HG02678 (cell line): ENCODE data around the gene DPM2.

Source experiments
- ATAC-seq: cut with Tn5 transposase; IDR thresholded peaks from one replicate; pipeline ENCODE4 v1.9.1; 2021; ENCODE audit warnings: mild to moderate bottlenecking, moderate library complexity; ENCODE audit not compliant: unreplicated experiment

The DPM2 gene

GRCh38 chr9:127973169-127974000, 35.7 kb upstream of the DPM2 start:
- no peak for ATAC-seq

DNA sequence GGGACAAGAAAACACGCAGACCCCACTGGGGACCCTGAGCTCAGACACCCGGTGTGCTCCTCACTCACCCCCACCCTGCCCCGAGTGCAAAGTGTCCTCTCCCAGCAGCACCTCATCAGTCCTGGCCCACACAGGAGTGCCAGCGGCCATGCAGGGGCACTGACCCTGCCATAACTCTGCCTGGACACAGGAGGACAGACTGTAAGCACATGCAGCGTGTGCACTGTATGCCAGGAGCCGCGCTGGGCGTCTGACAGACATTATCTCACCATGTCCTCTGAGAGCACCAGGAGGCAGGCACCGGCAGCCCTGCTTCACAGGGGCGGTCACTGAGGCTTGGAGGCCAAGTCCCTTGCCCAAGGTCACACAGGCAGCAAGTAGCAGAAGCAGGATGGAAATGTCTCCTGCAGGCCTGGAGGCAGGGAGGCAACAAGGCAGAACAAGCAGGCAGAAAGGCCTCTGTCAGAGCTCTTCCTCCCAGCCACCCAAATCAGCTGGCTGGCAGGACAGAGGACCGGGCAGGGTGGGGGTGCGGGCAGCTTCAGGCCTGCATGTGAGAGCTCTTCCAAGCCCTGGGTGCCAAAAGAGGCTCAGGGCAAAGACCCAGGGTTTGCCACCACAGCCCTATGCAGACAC, 34.7 kb upstream of the DPM2 start:
- no peak for ATAC-seq

DNA sequence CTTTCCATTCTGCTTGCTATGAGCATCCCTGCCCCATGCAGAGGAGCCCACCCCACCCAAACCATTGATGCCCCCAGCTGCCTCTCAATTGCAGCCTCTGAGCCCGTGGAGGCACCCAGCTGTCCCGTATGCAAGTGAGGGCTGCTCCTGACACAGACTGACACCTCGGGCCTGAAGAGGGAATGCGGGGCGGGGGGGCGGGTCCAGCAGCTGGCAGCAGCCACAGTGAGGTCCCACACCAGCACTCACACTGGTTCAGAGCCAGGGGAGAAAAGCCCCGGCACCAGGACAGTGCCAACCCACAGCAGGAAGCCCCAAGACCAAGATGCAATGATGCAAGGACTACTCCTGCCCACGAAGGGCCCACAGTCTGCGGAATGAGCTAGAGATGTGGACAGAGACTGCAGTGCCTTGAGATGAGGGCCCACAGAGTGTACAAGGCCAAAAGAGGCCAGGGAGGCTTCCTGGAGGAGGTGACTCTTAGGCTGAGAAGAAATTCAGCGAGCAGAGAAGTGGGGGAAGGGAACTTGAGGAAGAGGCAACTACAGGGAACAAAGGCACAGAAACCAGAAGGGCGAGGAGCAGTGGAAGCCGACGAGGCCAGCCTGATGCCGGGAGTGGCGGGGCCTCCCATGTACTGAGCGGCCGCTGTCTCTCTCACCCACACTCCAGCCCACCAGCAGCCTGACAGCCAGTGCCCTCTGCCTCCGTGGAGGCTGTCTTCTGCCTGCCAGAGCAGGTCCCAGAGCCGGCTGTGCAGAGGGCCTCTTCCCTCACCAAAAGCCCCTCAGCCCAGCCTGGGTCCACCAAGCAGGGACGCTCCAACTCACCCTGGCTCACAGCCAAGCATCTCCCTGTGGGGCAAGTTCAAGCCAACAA, 33.9 kb upstream of the DPM2 start:
- ATAC-seq: no peak

- ATAC-seq: peak; percentile 78
Measured at GRCh38 chr9:127970401-127971313, 33.0 kb upstream of the DPM2 start.

DNA sequence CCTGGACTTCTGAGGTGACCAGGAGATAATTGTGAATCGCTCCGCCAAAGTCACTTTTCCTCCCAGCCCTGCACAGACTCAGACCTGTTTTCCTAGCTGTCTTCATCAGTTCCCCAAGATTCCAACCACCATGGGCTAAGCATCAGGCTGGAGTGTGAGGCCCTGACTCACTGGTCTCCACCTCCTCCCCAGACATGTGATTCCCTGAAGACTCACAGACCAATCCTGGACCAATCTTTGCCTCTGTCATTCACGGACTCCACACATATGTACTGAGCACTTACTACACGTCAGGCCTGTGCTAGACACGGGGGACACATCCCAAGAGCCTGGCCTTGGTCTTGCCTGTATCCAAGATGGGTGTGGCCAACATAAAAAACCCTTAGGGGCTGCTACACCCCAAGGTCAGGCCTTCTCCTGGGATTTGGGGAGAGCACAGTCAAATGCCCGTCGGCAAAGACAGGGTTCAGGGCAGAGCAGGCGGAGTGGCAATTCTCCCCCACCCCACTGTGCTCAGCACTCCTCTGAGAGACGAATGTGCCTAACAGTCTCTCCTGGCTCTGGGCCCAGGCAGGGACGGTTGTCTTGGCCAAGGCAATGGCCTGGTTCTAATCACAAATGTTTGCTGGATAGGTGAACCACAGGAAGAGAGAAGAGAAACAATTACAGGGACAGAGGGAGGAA, 31.2 kb upstream of the DPM2 start:
- ATAC-seq: no peak

- ATAC-seq: no peak
Measured at GRCh38 chr9:127968042-127968441, 30.4 kb upstream of the DPM2 start.

DNA sequence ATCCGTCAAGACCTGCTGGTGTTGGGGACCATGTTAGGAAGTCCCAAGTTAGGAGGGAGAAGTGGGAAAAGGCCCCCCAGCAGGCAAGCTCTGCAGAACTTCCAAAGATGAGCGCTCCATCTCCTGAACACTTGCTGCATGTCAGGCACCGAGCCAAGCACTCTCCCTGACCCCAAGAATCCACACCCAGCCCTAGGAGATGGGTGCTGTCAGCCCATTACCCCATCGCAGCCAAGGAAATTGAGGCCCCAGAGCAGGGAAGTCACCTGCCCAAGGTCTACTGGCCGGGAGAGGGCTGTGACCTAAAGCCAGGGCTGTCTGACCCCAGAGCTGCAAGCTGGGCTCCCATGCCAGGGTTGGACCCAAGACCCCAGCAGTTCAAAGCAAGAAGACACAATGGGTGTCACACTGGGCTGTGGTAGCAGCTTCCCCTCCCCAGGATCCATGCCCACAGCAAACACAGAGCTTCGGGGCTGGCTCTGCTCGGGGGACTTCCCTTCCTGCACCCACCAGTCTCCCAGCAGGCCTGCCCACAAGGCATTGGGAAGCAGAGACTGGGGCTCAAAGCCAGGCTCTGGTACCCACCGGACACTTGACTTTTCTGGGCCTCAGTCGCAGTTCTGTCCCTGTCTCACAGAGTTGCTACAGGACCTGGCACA, 29.6 kb upstream of the DPM2 start:
- no peak for ATAC-seq

DNA sequence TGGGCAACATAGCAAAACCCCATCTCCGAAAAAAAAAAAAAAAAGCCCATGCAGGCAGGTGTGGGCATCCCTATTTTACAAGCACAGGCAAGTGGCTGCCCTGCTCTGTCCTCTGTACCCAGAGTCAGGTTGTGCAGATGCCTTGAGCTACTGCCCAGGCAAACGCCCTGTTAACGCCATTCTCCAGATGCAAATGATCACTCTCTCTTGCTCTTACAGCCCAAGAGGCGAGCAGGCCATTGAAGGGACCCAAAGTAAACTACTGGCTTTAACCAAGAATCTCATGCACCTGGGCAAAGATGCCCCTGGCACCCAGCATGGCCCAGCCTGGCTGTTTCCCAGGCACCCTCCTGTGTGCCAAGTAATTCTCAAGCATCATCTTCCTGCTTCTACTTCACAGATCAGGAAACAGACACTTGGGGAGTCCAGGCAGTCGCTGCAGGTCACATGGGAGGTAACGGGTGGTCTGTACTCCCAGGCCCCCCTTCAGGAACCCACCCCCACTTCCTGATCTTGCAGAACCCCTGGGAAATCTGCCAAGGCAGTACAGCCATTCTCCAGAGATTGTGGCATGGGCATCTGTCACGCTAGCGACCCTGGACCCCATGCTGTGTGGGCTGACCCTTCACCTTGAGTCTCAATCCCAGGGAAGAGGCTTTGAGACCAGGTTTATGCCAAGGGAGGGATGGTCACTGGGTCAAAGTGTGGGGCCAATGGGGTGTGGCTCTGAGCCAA, 28.9 kb upstream of the DPM2 start:
- ATAC-seq: no peak

GRCh38 chr9:127965953-127966352, 28.3 kb upstream of the DPM2 start:
- no peak for ATAC-seq

DNA sequence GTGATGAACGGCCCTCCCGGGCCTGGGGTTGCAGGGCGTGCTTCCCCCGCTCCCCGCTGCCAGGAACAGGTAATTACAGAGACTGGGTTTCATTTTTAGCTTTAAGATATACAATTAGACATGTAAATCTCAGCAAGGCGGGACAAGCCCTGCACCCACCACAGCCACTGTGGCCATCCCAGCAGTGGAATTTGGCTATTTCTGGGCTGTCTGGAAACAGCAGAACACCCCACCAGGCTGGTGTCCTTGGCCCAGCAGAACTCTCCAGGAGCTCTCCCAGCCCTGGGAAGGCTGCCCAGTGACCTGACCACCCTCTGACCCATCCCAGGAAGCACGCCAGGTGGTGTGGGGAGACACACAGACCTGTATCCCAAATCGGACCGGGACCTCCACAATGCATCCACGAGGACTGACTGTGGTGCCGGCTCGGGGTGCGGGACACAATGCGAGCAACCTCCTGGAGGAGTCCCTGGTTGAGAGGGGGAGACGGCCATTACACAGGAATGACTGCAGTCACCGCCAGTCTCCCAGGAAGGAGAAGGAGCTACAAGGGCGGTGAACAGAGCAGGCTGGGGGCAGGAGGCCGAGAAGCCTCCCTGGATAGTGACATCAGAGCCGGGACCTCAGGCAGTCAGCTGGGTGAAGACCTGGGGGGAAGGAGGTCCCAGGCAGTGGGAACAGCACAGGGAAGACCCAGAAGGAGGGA, 25.9 kb upstream of the DPM2 start:
- no peak for ATAC-seq

DNA sequence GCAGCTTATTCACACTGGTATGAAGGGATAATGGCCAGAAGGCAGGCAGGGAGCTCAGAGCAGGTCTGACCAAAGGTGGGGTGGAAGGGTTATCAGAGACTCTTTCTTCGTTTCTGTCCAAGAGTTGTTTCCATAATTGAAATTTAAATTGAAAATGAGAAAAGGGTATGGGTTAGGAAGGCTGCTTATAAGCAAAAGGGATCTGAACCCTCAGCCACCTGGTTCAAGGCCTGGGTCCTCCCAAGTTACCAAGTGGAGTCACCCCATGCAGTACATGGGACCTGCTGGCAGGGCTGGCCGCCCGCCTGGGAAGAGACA, 25.3 kb upstream of the DPM2 start:
- ATAC-seq: no peak

- no peak for ATAC-seq
Measured at GRCh38 chr9:127962278-127962677, 24.6 kb upstream of the DPM2 start.

DNA sequence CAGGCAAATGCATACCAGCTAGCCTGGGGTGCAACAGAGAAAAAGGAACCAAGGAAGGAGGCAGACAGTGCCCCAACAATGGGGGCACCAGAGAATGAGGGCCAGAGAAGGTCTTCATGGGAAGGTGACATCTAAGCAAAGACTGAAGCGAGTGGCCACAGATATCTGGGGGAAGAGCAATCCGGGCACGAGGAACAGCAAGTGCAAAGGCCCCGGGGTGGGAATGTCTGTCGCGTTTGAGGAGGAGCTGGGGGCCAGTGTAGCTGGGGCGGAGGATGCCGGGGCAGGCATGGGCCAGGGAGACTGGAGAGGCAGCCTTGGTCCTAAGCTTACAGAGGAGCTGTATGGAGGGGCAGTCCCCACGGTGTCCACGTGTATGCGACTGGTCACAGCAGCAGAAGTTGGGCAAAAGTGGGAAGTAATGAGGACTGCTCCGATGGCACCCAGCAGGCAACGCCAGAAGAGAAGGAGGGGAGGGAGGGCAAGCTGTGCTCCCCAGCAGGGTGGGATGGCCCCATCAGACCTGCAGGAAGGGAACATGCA, 24.0 kb upstream of the DPM2 start:
- no peak for ATAC-seq

DNA sequence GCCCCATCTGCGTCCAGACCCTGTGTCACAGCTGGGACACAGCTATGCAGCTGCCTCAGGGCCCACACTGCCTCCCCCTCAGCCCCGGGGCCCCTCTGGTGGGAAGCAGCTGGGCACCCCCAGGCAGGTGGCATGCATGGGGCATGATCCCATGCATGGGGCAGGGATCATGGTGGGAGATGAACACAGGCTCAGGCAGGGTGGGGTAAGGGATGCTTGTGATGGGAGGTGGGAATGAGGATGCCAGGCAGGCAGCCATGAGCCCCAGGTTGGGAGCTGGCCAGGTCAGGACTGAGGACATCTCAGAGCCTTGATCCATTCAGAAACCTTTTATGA, 23.5 kb upstream of the DPM2 start:
- no peak for ATAC-seq

DNA sequence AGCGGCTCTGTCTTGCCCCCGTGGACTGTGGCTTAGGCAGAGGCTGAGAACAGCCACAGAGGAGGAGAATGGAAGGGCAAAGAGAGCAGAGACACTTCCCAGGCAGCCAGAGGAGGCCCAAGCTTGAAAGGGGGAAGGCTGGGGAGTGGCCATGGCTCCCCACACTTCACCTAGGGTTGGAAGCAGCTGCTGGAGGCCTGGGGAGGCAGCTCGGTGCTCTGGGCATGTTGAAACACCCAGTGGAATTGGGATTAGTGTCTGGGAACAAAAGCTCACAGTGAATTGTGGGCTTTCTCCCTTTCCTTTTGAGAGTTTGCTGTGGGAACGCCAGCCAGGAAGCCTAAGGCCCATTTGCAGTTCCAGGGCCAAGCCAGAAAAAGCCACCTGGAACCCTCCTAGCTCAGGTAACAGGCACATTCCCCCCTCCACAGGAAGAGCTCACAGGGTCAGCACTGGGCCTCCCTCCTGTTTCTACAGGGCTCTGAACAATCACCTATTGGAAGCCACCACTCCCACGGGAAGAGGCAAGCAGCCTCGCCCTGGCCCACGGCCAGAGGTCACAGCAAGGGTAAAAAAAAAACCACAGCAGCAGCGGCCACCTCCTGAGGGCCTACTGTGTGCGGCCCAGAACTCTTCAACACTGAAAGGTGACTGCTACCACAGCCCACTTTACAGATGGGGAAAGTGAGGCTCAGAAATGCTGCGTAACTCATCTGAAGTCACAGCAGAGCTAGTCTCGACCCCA, 22.9 kb upstream of the DPM2 start:
- ATAC-seq: no peak

GRCh38 chr9:127959841-127960409, 22.3 kb upstream of the DPM2 start:
- no peak for ATAC-seq

DNA sequence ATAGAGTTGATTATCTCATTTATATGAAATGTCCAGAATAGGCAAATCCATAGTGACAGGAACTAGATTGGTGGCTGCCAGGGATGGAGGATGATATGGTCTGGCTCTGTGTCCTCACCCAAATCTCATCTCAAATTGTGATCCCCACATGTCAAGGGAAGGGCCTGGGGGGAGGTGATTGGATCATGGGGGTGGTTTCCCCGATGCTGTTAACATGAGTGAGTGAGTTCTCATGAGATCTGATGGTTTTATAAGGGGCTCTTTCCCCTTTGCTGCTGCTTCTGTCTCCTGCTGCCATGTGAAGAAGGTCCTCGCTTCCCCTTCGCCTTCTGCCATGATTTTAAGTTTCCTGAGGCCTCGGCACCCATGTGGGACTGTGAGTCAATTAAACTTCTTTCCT, 21.7 kb upstream of the DPM2 start:
- no peak for ATAC-seq
